NCI-H2227 treated with DMSO at 0.1 percent for 48 hours (cell line): Measurements from ENCODE around the gene GALNT17.
"Not testable (repeated sequence)": the region's sequence is repeated elsewhere in the genome, so short reads cannot be mapped to it uniquely, and the experiment has no call there.

Source experiments
- DNase-seq: peaks from one replicate; lab custom pipeline; 2025; lab: John Stamatoyannopoulos, UW

The GALNT17 gene

DNA sequence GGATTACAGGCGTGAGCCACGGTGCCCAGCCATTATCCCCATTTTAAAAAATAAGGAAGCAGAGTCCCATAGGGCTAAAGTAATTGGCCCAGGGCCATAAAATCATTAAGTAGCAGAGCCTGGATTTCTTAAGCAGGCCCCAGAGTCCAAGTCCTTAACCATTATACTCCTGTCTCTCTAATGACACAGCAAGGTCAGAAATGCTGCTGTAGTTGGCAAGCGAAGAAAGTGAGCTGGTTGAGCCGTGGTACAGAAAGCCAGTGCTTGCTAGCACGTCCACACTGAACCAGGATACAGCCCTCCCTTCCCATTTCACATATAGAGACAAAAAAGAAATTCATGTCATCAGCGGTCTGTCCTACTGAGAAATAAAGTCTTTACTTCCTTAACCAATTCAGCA lies 562.7 kb downstream of the GALNT17 start:
- DNase-seq, result no peak

DNA sequence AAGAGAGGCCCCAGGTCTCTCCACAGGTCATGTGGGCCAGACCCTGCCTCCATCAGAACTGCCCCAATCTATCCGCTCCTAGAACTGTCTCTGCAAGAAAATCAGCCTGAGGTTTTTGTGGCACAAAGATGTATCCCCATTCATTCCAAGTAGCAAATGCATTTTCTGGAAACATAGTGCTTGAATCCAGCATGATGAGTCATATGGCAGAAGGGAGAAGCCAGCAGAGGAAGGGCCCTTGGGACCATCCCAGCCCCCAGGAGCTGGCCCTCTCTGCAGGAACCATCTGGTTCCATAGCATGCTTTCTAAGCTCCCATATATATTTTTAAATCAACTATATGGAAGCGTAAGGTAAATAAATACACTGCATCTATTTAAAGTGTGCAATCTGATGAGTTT lies 563.2 kb downstream of the GALNT17 start:
- DNase-seq, result no peak

DNA sequence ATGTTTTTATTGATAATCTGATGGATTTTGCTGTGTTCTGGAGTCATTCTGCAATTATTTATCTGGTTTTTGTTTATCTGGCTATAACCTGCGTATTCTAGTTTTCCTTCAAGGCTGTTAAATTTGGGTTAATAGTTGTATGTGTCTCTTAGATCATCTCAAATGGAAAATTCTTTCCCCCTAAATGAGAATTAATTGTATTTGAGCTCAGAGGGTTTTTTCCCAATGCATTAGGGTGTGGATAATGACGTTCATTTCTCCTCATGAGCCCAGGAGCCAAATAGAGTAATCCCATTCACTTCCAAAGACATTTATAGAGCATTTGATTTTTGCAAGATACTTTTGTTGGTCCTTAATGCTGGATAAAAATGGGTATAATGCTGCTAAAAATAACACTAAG lies 564.6 kb downstream of the GALNT17 start:
- DNase-seq, result no peak

DNA sequence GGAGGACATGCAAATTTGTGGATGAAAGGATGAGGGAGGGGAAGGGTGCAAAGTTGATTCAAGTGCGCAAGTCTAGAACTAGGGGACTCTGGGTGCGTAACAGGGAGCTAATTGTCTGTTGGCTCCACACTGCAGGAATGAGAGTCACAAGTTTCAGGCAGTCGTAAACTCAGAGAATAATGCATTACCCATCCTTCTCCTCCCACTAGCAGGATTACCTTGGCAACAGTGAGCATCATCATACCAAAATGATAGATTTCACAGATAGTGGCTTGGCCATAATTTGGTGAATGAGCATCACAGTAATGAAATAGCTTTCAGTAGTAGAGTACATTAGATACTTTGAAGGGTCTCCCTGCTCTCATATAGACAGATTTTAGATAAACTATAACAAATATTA lies 565.5 kb downstream of the GALNT17 start:
- no peak for DNase-seq

DNA sequence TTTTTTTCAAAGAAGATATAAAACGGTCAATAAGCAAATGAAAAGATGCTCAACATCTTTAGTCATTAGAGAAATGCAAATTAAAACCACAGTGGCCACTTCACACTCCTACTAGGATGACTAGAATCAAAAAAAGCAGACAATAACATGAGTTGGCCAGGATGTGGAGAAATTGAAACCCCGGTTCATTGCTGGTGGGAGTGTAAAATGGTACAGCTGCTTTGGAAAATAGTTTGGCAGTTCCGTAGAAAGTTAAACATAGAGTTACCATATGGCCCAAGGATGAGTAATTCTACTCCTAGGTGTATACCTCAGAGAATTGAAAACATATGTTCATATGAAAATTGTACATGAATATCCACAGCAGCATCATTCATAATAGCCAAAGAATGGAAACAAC lies 573.3 kb downstream of the GALNT17 start:
- DNase-seq, result no peak

DNA sequence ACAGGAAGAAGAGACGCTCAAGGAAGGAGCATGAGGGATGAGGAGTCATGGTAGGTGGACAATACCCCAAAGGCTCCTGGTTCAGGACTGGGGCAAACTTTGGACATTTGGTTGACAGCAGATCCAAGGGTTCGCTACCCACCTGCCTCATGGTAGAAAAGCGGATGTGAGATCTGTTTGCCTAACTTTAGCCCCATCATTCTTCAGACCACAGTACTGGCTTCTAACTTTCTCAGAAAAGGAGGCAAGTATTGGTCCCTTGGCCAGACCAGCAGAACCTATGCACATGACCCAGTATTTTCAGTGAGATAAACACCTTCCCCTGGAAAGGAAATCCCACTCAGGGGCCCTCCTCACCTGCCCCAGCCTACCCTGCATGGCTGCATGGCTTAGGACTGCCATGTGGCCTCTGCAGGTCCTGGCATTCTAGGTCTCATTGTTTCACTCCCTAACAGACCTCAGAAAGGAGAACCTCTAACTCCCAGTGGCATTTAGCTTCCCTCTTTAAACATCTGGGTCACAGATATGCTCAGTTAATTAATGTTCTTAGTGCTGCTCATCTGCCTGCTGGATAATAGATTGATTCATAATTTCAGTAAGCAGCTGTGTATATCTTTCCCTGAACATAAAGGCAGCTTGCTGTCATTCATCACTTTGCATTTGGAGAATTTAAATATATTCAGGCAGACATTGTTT lies 574.1 kb downstream of the GALNT17 start:
- no peak for DNase-seq

DNA sequence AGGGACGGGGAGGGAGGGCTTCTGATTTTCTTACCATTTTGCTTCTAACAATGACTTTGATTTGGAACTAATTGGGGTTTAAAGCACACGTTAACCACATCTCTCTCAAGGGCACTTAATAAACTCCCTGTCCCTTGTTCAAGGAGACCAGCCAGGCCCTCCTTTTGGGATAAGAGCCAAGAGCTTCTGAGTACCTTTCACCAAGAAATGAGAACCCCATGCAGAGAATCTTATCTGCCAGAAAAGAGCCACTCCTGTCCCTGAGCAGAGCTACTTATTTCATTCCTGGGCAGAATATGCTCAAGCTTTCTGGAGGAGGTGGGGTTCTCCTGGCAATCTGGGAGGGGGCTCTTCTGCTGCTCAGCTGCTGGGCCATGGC lies 574.6 kb downstream of the GALNT17 start:
- DNase-seq, result no peak

DNA sequence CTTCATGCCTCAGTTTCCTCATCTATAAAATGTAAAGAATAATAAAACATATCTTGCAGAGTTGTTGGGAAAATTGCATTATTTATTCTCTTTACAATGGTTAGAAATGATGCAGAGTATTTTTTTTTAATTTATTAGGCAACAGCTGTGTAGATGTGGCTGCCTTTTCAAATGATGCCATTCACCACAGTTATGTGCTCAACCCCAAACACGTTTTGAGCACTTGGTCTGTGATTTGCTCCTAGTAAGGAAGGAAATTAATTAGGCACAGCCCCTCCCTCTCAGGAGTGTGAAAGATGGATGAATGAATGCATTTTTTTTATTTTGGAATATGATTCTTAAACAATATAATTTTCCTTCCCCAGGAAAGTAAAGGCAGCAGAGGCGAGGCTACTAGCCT lies 575.1 kb downstream of the GALNT17 start:
- no peak for DNase-seq

DNA sequence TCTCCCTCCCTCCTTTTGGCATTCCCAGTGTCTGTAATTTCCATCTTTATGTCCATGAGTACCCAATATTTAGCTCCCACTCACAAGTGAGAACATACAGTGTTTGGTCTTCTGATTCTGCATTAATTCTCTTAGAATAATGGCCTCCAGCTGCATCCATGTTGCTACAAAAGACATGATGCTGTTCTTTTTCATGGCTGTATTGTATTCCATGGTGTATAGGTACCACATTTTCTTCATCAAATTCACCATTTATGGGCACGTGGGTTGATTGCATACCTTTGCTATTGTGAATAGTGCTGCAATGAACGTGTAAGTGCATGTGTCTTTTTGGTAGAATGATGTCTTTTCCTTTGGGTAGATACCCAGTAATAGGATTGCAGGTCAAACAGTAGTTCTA lies 576.8 kb downstream of the GALNT17 start:
- DNase-seq, result no peak

DNA sequence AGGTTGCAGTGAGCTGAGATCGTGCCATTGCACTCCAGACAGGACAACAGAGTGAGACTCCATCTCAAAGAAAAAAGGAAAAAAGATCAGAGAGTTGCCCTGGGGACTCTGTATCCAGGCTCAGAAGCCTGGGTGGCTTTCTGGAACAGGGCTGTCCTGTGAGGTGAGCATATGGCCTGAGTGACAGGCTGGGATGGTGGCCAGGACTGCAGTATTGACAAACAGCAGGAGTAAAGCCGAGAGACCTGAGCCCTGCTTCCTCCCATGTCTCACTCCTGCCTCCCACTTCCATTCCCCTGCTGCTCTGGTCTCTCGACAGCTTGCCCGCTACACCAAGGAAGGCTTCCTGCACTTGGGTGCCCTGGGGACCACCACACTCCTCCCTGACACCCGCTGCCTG lies 578.5 kb downstream of the GALNT17 start:
- DNase-seq, result no peak

DNA sequence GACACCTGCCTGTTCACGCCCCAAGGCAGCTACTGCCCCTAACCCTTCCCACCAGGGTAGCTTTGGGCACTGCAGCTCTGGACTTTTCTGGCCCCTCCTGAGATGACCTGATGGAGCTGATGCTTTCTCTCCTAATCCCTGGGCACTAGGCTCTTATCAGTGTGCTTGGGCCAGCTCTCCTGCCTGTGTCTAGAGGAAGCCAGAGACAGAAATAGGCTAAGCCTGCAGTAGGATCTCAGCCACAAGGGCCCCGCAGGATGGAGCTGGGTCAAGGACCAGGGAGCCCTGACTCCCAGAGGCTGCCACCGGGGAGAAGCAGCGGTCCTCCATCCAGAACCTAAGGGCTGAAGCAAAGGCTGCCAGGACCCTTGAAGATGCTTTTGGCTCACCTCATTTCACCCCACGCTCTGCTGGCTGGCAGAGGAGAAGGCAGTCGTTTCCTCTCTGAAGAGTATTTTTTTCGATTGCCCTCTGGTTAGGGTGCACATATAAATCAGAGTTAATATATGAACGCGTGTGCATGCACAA lies 580.8 kb downstream of the GALNT17 start:
- no peak for DNase-seq

DNA sequence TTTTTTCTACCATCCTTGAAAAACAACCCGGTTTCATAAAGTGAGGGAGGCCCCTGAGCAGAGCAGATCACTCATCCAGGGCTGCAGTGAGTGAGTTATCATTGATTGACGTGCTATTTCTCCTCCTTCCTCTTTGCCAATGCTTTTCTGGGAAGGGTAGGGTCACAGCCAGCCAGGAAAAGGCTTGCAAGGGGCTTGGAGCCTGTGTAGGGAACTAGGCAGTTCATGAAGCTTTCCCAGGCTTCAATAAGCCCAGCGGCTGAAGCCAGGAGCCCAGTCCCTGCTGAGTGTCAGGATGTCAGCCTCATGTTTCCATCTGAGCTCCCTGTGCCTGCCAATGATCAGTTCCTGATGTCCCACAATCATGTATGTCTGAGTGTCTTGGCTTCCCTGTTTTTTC lies 584.7 kb downstream of the GALNT17 start:
- DNase-seq, result no peak

DNA sequence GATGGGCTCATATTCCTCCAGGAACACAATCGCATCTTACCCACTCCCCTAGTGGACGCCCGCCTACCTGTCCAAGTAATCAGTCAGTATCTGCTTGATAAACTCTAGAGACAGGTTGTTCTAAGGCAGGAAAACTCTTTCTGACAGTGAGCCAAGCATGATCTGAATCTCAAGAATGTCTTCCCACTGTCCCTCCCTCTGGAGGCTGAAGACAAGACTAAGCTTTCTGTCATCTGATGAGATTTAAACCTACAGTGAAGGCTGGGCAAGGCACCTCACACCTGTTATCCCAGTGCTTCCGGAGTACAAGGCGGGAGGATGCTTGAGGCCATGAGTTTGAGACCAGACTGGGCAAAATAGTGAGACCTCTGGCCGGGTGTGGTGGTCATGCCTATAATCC lies 586.6 kb downstream of the GALNT17 start:
- no peak for DNase-seq

DNA sequence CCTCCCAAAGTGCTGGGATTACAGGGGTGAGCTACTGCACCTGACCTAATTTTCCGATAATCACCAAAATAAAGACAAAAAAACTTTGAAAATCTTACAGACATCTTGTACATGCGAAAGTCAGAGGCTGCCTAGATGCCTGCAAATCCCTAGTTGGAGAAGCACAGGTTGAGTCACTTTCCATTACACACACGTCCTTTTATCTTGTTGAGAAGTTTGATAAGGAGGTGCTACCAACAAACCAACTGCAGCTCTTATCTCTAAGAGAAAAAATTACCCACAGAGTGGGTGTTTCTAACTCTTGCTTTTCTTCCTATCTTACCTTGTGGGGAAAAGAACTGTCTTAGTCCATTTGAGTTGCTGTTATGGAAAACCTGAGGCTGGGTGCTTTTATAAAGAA lies 589.8 kb downstream of the GALNT17 start:
- no peak for DNase-seq

DNA sequence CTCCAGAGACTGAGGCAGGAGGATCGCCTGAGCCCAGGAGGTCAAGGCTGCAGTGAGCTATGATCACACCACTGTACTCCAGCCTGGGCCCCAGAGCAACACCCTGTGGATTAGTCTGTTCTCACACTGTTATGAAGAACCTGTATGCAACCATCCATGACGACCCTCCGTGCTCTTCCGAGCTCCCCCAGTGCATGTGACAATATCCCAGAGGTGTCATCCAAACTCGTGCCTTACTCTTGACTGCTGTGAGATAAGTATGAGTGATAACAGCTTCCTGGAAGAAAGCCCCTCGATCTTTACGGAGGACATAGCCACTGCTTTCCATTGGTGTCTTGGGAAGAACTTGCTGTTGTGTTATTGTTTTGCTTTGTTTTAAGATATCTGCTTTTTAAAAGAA lies 591.9 kb downstream of the GALNT17 start:
- DNase-seq, result no peak

DNA sequence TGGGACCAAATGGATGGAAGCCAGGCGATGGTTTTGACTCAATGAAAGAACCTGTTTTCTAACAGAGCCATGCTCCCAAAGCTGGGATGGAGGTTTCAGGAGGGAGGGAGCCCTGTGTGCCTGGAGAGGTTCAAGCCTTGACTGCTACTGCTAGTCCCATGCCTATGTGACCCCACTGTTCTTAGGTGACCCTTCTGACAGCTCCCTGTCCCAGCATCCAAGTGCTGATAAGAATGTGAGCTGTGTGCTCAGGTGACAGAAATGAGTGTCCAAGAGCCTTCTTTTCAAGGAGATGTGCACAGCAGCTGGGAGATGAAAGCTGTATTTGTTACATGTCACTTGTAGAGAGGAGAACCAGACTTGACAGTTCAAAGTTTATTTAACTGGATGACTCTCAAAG lies 595.4 kb downstream of the GALNT17 start:
- no peak for DNase-seq

DNA sequence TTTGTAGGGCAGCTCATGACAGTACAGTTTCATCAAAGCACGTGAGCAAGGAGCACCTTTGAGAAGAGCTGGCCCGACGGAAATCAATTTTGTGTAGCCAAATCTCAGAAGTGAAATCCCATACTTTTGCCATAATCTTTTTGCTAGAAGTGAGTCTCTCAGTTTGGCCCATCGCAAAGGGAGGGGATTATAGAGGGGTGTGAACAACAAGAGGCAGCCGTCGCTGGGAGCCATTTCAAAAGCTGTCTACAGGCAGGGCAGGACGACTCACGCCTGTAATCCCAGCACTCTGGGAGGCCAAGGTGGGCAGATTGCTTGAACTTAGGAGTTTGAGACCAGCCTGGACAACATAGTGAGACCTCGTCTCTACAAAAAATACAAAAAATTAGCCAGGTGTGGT lies 599.8 kb downstream of the GALNT17 start:
- no peak for DNase-seq

DNA sequence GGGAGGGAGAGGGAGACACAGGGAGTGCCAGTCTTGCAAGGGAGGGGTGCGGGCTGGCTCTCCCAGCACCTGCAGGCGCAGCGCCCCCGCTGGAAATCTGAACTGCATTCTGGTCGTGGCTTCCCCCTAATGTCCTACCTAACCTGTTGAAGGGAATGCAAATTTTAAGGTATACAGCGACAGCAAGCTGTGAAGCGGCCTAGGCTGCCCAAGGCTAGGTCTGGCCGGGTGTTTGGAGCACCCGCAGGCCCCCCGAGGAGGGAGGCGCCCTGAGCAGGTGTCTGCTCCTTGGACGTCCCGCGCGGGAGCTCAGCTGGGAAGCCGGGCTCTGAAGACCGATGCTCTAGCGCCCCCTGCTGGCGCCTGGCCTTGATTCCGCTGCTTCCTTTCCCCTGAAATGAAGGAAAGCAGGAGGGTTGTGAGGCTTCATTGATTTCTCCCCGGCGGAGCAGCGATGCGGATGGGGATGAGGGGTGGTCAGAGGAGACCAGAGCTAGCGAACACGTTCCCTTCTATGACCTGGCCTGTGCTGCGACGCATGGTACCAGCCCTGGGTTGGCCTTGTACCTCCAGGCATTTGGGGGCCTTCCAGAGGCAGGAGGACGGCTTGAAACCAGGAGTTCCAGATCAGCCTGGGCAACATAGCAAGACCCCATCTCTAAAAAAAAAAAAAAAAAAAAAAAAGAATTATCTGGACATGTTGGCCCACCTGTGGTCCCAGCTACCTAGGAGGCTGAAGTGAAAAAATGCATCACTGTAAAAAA lies 601.3 kb downstream of the GALNT17 start:
- peak; percentile 16 for DNase-seq

DNA sequence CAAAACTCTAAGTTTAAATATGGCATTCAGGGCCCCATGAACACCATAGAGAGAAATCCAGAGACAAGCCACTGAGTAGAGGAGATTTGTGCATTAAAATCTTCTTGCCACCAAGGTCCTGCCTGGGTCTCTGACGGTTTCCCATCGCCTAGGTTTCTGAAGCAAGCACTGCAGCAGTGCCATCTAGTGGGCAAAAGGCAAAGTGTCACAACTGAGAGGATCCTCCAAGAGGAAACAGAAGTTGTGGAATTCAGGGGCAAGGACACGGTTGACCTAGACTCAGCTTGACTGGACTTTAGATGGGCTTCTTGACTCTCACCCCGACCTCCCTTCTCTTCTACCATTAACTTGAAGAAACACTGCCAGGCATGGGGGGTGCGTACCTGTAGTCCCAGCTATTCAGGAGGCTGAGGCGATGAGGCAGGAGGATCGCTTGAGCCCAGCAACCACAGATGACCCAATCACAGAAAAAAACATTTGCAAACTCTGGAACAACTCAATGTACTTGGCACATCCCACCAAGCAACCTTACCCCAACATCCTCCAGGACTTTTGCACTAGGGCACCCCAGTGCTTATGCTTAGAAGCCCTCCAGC lies 604.1 kb downstream of the GALNT17 start:
- DNase-seq, result peak; percentile 27

DNA sequence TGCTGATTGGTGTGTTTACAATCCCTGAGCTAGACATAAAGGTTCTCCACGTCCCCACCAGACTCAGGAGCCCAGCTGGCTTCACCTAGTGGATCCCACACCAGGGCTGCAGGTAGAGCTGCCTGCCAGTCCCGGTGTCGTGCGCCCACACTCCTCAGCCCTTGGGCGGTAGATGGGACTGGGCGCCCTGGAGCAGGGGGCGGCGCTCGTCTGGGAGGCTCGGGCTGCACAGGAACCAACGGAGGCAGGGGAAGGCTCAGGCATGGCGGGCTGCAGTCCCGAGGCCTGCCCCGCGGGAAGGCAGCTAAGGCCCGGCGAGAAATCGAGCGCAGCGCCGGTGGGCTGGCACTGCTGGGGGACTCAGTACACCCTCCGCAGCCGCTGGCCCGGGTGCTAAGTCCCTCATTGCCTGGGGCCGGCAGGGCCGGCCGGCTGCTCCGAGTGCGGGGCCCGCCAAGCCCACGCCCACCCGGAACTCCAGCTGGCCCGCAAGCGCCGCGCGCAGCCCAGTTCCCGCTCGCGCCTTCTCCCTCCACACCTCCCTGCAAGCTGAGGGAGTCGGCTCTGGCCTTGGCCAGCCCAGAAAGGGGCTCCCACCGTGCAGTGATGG lies 606.1 kb downstream of the GALNT17 start:
- DNase-seq, result not testable (repeated sequence)

DNA sequence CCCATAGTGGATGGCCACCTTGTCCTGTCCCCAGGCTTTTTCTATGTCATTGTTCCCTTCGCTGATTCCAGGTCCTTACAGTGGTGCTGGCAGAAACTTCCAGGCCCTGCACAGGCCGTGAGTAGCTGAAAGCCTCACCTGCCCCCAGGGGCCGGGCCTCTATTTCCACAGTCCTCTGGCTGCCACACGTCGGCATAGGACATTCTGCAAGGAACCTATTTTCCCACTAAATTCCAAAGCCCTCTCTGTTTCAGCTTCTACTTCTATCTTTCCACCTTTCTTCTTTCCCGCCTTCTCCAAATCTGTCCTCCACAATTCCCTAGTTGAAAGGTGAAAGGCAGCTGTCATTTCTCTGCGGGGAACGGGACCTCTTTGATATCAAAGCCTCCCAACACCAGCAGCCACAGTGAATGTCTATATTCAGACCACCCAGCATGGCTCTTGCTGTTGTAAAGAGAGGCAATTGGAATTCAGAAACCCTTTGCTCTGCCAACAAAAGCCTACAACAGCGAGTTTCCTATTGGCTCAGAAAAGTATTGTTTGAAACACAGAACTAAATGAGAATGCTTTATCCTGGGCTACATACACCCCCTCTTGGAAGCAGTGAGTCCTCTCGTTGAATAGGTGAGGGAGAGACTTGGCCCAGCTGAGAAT lies 607.7 kb downstream of the GALNT17 start:
- DNase-seq, result no peak

DNA sequence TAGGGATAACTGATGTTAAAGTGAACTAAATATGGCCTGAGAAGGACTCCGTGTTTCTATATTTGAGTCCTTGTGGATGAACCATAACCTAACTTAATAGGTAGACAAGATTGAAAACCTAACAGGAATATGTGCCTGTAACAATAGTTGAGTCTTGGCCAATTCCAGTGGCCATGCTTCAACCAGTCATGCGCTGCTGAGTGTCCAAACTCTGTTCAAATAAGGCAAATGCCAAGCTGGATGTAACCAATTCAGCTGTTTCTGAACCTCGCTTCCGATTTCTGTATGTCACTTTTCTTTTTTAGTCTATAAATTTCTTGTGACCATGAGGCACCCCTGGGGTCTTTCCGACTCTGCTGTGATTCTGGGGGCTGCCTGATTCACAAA lies 608.2 kb downstream of the GALNT17 start:
- no peak for DNase-seq
